NCI-H2171 (cell line): ENCODE data around the gene TRIP4.

Source experiments
- DNase-seq: peaks from one replicate; lab custom pipeline; 2025; lab: John Stamatoyannopoulos, UW

The TRIP4 gene

GRCh38 chr15:64447536-64448315 lies 60.1 kb downstream of the TRIP4 start:
- no peak for DNase-seq

GRCh38 chr15:64452988-64453688 lies 65.5 kb downstream of the TRIP4 start:
- DNase-seq, result peak; percentile 56

GRCh38 chr15:64453689-64454037 lies 66.0 kb downstream of the TRIP4 start:
- DNase-seq, result no peak

GRCh38 chr15:64454282-64454681 lies 66.6 kb downstream of the TRIP4 start:
- no peak for DNase-seq

- DNase-seq, result no peak
Observed at GRCh38 chr15:64455961-64456371, 68.3 kb downstream of the TRIP4 start.

GRCh38 chr15:64456634-64457108 lies 69.0 kb downstream of the TRIP4 start:
- DNase-seq, result no peak

- DNase-seq, result no peak
Observed at GRCh38 chr15:64459066-64459781, 71.6 kb downstream of the TRIP4 start.

- DNase-seq, result peak; percentile 92
Observed at GRCh38 chr15:64460206-64460723, 72.6 kb downstream of the TRIP4 start, which contains the start of gene ZNF609. TSS of gene ZNF609 (plus strand) at chr15:64460578. CDS start at chr15:64499420, 38,842 bp downstream.

GRCh38 chr15:64460724-64461720 lies 73.4 kb downstream of the TRIP4 start:
- DNase-seq, result peak; percentile 44

GRCh38 chr15:64461721-64462162 lies 74.1 kb downstream of the TRIP4 start:
- DNase-seq, result no peak

- no peak for DNase-seq
Observed at GRCh38 chr15:64462492-64462891, 74.9 kb downstream of the TRIP4 start.

GRCh38 chr15:64464276-64465005 lies 76.8 kb downstream of the TRIP4 start:
- DNase-seq, result peak; percentile 40

- DNase-seq, result no peak
Observed at GRCh38 chr15:64466408-64467141, 78.9 kb downstream of the TRIP4 start.

- no peak for DNase-seq
Observed at GRCh38 chr15:64472161-64472560, 84.5 kb downstream of the TRIP4 start.

- no peak for DNase-seq
Observed at GRCh38 chr15:64474846-64475245, 87.2 kb downstream of the TRIP4 start.

- DNase-seq, result no peak
Observed at GRCh38 chr15:64476550-64476949, 88.9 kb downstream of the TRIP4 start.

- DNase-seq, result no peak
Observed at GRCh38 chr15:64478863-64479262, 91.2 kb downstream of the TRIP4 start.

- DNase-seq, result no peak
Observed at GRCh38 chr15:64480891-64481290, 93.3 kb downstream of the TRIP4 start.

- DNase-seq, result no peak
Observed at GRCh38 chr15:64483749-64484148, 96.1 kb downstream of the TRIP4 start.

- DNase-seq, result no peak
Observed at GRCh38 chr15:64485796-64486195, 98.2 kb downstream of the TRIP4 start.
